ENCODE data around the gene PTPRN2. TPM values are rescaled to one million over a fixed set of nuclear protein-coding genes. Genes with fewer than 3 reads are reported as not detected.

PTPRN2 gene
- total RNA-seq, 1 experiment from 2014 or later, result 1.1 TPM

- no peak for TF ChIP-seq POLR2AphosphoS5 (IDR thresholded peaks at IDR 0.05; ENCODE audit: low read depth, low read length)
- TF ChIP-seq, protein P1, sequence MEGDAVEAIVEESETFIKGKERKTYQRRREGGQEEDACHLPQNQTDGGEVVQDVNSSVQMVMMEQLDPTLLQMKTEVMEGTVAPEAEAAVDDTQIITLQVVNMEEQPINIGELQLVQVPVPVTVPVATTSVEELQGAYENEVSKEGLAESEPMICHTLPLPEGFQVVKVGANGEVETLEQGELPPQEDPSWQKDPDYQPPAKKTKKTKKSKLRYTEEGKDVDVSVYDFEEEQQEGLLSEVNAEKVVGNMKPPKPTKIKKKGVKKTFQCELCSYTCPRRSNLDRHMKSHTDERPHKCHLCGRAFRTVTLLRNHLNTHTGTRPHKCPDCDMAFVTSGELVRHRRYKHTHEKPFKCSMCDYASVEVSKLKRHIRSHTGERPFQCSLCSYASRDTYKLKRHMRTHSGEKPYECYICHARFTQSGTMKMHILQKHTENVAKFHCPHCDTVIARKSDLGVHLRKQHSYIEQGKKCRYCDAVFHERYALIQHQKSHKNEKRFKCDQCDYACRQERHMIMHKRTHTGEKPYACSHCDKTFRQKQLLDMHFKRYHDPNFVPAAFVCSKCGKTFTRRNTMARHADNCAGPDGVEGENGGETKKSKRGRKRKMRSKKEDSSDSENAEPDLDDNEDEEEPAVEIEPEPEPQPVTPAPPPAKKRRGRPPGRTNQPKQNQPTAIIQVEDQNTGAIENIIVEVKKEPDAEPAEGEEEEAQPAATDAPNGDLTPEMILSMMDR (IDR thresholded peaks at IDR 0.05), result no peak
- TF ChIP-seq TCF7L2 (IDR thresholded peaks at IDR 0.05; ENCODE audit: low read depth, low read length), result no peak
- TF ChIP-seq, protein P2, sequence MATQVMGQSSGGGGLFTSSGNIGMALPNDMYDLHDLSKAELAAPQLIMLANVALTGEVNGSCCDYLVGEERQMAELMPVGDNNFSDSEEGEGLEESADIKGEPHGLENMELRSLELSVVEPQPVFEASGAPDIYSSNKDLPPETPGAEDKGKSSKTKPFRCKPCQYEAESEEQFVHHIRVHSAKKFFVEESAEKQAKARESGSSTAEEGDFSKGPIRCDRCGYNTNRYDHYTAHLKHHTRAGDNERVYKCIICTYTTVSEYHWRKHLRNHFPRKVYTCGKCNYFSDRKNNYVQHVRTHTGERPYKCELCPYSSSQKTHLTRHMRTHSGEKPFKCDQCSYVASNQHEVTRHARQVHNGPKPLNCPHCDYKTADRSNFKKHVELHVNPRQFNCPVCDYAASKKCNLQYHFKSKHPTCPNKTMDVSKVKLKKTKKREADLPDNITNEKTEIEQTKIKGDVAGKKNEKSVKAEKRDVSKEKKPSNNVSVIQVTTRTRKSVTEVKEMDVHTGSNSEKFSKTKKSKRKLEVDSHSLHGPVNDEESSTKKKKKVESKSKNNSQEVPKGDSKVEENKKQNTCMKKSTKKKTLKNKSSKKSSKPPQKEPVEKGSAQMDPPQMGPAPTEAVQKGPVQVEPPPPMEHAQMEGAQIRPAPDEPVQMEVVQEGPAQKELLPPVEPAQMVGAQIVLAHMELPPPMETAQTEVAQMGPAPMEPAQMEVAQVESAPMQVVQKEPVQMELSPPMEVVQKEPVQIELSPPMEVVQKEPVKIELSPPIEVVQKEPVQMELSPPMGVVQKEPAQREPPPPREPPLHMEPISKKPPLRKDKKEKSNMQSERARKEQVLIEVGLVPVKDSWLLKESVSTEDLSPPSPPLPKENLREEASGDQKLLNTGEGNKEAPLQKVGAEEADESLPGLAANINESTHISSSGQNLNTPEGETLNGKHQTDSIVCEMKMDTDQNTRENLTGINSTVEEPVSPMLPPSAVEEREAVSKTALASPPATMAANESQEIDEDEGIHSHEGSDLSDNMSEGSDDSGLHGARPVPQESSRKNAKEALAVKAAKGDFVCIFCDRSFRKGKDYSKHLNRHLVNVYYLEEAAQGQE (IDR thresholded peaks at IDR 0.05; ENCODE audit: insufficient read depth in 1 of 2, low read depth in 2 of 2, low read length in 1 of 2), result no peak
- TF ChIP-seq SIN3A (IDR thresholded peaks at IDR 0.05; ENCODE audit: borderline replicate concordance, insufficient read depth, low read depth, low read length), result no peak
- intact Hi-C loops (cut with micrococcal nuclease; ENCODE audit: unreplicated experiment) (no loop called here), in situ Hi-C loops (cut with HindIII; ENCODE audit: low pct_unique_long_range_greater_than_20kb, low sequenced_read_pairs) (no loop called here)
- Histone ChIP-seq H3K9me3 (ENCODE audit: control insufficient read depth, insufficient read depth, low read depth, low read length) (no peaks in the 10 kb centered on the region), H3K4me1 (ENCODE audit: control insufficient read depth, insufficient read depth, low read length) (no peaks in the 10 kb centered on the region), H3K27ac (ENCODE audit: low read length) (no peak overlapping the region), H3K4me3 (ENCODE audit: low read depth in 2 of 2, low read length in 2 of 2) (no peak overlapping the region), H3K36me3 (ENCODE audit: control insufficient read depth, insufficient read depth, low read length) (no peaks in the 10 kb centered on the region), H3K27me3 (ENCODE audit: control insufficient read depth, insufficient read depth, low read length) (no peaks in the 10 kb centered on the region)
- CTCF ChIA-PET, result no interaction called here
- DNase-seq (ENCODE audit: low read depth, low spot score) (no peak), ATAC-seq (no peak)
- BruUV-seq (replicated peaks), result no TSS peak
- POLR2A ChIA-PET, result no interaction called here
These were observed 931.3 kb downstream of the PTPRN2 start for GRCh38 chr7:157656195-157656769.

- BruUV-seq (replicated peaks), result no TSS peak
These were observed 933.3 kb downstream of the PTPRN2 start for GRCh38 chr7:157654350-157654749.

More at GRCh38 chr7:157654350-157654749, 933.3 kb downstream of the PTPRN2 start:
- no peak overlapping the region for H3K4me3 ChIP-seq (ENCODE audit: low read depth in 2 of 2, low read length in 2 of 2)
- intact Hi-C loops (cut with micrococcal nuclease; ENCODE audit: unreplicated experiment), result no loop called here
- POLR2A ChIA-PET, result no interaction called here
- TF ChIP-seq, protein P1 (IDR thresholded peaks at IDR 0.05), result no peak
- TF ChIP-seq, protein P2 (IDR thresholded peaks at IDR 0.05; ENCODE audit: insufficient read depth in 1 of 2, low read depth in 2 of 2, low read length in 1 of 2), result no peak
- TF ChIP-seq TCF7L2 (IDR thresholded peaks at IDR 0.05; ENCODE audit: low read depth, low read length) (no peak), POLR2AphosphoS5 (IDR thresholded peaks at IDR 0.05; ENCODE audit: low read depth, low read length) (no peak), SIN3A (IDR thresholded peaks at IDR 0.05; ENCODE audit: borderline replicate concordance, insufficient read depth, low read depth, low read length) (no peak)
- H3K4me1 ChIP-seq (ENCODE audit: control insufficient read depth, insufficient read depth, low read length), result no peaks in the 10 kb centered on the region
- no peak for DNase-seq (ENCODE audit: low read depth, low spot score)
- no peaks in the 10 kb centered on the region for H3K9me3 ChIP-seq (ENCODE audit: control insufficient read depth, insufficient read depth, low read depth, low read length)
- H3K27ac ChIP-seq (ENCODE audit: low read length), result no peak overlapping the region
- no peaks in the 10 kb centered on the region for H3K36me3 ChIP-seq (ENCODE audit: control insufficient read depth, insufficient read depth, low read length)
- in situ Hi-C loops (cut with HindIII; ENCODE audit: low pct_unique_long_range_greater_than_20kb, low sequenced_read_pairs), result no loop called here
- no peaks in the 10 kb centered on the region for H3K27me3 ChIP-seq (ENCODE audit: control insufficient read depth, insufficient read depth, low read length)
- CTCF ChIA-PET, result no interaction called here
- no peak for ATAC-seq
